CD1c-positive myeloid dendritic cell (primary cell): ENCODE results near the gene TMEM130.

ENCODE experiments used
- DNase-seq: peaks from one replicate; pipeline ENCODE4 v3.0.0-alpha.2; 2016; ENCODE audit errors: extremely low spot score

TMEM130 gene, protein sequence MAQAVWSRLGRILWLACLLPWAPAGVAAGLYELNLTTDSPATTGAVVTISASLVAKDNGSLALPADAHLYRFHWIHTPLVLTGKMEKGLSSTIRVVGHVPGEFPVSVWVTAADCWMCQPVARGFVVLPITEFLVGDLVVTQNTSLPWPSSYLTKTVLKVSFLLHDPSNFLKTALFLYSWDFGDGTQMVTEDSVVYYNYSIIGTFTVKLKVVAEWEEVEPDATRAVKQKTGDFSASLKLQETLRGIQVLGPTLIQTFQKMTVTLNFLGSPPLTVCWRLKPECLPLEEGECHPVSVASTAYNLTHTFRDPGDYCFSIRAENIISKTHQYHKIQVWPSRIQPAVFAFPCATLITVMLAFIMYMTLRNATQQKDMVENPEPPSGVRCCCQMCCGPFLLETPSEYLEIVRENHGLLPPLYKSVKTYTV

DNA sequence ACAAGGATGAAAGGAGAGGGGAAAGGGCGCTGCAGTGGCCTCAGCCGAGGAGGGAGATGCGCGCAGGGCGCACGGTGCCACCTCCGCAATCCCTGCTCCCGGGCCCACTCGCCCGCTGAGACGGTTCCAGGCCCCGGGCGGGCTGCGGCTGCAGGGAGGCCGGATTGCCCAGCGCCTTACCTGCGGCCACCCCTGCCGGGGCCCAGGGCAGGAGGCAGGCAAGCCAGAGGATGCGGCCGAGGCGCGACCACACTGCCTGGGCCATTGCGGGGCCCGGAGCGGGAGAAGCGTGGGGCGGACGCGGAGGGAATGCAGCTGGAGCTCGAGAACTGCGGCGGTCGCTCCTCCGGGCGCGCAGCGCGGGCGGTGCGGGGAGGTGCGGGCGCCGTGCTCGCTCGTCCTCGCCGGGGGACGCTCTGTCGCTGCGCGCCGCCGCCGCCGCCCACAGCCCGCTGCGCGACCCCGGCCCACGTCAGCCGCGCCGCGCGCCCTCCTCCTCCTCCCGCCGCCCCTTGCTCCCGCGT is at the start of gene TMEM130:
TSS of gene TMEM130 (minus strand) at position 418 of the 524 bp plus-strand sequence. CDS start at position 265, 153 bp downstream.
- DNase-seq = peak; percentile 3

GRCh38 chr7:98917331-98917730 is 47.5 kb upstream of the TMEM130 start:
- DNase-seq = no peak

DNA sequence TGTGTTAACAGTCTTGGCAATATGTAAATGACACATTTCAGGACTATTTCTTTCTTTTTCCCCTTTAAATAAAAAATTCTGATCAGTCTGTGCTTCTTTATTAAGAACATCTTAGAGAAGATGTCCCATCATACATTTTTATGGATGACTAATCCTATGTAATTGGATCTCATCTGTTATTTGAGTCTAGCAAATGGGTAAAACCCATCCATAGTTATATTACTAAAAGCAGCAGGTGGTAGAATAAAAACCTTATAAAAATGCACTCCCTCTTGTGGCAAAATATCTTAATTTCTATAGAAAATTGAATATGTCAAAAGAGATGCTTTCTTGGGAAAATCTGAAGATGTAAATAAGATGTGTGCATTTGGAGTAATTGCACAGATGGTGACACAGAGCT is 43.8 kb upstream of the TMEM130 start:
- DNase-seq = no peak

DNA sequence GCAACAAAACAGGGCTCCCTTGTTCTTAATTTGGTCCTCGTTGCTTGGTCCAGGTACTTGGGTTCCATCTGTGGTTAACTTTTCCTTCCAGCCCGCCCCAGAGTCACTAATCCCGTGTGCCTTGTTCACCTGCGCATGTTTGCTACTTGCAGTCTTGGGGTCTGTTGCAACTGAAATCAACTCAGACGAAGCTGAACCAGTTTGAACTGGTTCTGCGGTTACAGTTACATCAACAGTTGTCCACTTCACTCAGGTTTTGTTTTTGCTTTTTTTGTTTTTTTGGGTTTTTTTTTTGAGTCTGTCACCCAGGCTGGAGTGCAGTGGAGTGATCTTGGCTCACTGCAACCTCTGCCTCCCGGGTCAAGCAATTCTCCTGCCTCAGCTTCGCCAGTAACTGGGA is 43.2 kb upstream of the TMEM130 start:
- no peak for DNase-seq

DNA sequence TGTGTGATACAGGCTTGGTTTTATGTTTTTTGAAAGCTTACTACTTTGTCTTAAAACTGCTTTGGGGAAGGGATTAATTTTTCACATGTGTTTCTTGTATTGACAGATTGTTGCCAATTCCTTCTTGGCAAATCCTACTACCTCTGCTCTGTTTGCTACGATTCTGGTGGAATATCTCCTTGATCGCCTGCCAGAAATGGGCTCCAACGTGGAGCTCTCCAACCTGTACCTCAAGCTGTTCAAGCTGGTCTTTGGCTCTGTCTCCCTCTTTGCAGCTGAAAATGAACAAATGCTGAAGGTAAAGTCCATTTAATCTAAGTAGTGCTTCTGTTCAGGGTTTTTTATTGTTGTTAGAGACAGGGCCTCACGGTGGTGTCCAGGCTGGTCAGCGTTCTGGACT is 42.1 kb upstream of the TMEM130 start:
- DNase-seq = no peak

DNA sequence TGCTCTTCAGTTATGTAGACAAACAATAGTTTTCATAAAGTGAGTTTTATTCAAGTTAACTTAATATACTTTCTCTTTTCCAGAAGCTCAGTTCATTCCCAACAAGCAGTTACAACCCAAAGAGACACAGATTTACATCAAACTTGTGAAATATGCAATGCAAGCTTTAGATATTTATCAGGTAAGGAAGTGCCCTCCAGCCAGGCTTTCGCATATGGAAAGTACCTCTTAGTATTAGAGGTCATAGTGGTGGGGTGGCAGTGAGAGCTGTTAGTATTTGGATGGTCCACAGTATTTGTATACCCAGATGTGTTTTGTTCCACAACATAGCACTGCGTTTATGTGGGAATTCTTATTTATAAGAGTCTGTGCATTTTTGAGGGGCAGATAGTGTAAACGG is 40.6 kb upstream of the TMEM130 start:
- no peak for DNase-seq

DNA sequence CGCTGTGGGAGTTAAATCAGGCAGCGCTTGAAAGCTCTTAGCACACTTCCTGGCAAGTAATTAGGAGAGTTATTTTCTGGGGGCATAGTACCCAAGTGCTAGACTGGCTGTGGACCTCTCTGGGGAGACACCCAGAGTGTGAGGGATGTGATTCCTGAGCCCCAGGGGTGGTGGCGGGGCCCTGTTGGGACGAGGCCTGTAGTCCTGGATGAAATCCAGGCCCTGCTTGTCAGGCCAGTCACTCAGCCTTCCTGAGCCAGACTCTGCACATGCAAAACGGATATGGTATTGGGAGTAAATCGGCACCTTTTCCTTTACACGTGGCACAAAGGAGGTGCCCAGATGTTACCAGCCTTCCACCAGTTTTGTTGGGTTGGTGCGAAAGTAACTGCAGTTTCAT is 39.7 kb upstream of the TMEM130 start:
- no peak for DNase-seq

DNA sequence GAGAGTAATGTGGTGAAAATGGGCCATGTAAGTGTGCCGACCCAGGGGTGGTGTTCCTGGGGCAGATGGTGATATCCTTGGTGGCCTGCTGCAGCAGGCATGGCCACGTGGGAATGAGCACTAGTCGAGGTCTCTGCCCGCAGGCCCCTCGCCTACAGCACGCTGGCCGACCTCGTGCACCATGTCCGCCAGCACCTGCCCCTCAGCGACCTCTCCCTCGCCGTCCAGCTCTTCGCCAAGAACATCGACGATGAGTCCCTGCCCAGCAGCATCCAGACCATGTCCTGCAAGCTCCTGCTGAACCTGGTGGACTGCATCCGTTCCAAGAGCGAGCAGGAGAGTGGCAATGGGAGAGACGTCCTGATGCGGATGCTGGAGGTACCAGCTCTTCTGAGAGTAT is 38.8 kb upstream of the TMEM130 start:
- DNase-seq = no peak

- DNase-seq = no peak
These were observed 37.8 kb upstream of the TMEM130 start for GRCh38 chr7:98907570-98907969.

- no peak for DNase-seq
These were observed 33.4 kb upstream of the TMEM130 start for GRCh38 chr7:98903246-98903645.

- no peak for DNase-seq
These were observed 32.7 kb upstream of the TMEM130 start for GRCh38 chr7:98902523-98902922.

GRCh38 chr7:98900815-98901214 is 31.0 kb upstream of the TMEM130 start:
- DNase-seq = no peak

DNA sequence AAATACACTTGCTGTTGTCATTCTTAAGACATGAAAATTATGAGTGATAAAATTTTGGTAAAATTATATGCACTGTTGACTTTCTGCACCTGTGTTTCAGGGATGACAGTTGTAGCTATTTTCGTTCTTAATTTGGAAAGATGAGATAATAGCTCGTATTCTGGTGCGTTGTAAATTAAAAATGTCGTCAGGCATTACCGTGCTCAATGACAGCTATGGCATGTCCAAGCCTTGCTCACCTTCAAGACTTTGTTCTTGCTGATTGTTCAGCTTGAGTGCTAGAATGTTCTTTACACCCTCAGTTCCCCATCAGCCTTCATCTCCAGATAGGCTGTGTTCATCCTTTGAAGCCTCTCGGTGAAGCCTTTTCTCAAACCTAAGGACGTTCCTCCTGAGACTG is 30.0 kb upstream of the TMEM130 start:
- DNase-seq = no peak

DNA sequence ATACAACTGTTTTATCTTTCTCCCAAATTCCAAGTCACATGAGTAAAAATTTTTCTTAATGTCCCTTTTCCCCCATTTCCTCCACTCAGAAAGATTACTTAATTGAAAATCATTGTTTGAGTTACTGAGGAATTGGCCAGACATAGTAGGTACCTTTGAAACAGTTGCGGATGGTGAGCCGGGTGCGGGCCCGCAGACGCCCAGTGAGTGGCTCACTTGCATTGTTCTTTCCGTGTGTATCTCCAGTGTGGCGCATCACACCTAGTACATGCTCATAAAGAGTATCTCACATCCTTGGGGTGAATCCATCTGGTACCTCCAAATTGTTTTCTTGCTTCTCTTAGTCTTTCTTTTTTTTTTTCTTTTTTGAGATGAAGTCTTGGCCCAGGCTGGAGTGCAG is 22.8 kb upstream of the TMEM130 start:
- DNase-seq = no peak

DNA sequence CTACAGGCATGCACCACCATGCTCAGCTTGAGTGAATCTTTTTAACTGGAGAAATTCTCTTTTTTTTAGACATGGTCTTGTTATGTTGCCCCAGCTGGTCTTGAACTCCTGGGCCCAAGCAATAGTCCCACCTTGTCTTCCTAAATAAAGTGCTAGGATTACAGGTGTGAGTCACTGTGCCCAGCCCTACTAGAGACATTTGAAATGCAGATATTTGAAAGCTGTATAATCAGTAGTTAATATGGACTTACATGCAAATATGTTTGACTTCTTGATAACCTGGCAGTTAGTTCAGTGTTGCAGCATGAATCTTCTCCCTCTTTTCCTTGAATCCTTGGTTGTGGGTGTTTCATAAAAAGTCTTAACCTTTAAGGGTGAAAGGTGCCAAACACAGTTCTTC is 17.2 kb upstream of the TMEM130 start:
- DNase-seq = no peak

GRCh38 chr7:98884416-98884815 is 14.6 kb upstream of the TMEM130 start:
- no peak for DNase-seq

GRCh38 chr7:98881561-98882315 is 11.9 kb upstream of the TMEM130 start:
- DNase-seq = no peak

- no peak for DNase-seq
These were observed 10.7 kb upstream of the TMEM130 start for GRCh38 chr7:98880485-98880884.

- no peak for DNase-seq
These were observed 10.1 kb upstream of the TMEM130 start for GRCh38 chr7:98879979-98880315.

DNA sequence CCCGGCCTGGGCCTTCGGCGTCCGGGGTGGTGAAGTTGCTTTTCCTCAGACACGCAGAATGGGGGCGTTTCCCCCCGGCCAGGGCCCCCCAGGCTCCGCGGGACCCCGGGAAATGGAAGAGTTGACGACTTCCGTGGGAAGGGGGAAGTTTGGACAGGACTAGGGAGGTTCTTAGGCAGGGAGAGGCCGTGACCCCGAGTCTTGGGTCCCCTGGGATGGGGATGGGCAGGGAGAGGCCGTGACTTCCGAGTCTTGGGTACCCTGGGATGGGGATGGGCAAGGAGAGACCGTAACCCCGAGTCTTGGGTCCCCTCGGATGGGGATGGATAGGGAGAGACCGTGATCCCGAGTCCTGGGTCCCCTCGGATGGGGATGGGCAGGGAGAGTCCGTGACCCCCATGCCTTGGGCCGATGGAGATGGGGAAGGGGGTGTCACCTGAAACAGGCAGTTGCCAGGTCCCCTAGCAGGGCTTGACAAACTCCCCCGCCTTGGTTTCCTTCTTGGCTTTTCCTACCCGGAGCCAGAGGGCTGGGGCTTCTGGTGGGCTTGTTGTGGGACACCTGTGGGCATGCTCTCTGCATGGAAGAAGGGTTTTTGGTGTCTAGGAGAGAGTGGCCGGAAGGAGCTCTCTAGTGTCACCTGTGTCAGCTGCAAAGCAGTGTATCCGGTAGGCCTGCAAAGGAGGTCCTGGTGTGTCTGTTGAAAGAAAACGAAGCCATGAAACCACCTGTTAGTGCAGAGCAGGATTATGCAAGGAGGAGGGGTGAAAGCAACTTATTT is 9.6 kb upstream of the TMEM130 start:
- peak; percentile 25 for DNase-seq

DNA sequence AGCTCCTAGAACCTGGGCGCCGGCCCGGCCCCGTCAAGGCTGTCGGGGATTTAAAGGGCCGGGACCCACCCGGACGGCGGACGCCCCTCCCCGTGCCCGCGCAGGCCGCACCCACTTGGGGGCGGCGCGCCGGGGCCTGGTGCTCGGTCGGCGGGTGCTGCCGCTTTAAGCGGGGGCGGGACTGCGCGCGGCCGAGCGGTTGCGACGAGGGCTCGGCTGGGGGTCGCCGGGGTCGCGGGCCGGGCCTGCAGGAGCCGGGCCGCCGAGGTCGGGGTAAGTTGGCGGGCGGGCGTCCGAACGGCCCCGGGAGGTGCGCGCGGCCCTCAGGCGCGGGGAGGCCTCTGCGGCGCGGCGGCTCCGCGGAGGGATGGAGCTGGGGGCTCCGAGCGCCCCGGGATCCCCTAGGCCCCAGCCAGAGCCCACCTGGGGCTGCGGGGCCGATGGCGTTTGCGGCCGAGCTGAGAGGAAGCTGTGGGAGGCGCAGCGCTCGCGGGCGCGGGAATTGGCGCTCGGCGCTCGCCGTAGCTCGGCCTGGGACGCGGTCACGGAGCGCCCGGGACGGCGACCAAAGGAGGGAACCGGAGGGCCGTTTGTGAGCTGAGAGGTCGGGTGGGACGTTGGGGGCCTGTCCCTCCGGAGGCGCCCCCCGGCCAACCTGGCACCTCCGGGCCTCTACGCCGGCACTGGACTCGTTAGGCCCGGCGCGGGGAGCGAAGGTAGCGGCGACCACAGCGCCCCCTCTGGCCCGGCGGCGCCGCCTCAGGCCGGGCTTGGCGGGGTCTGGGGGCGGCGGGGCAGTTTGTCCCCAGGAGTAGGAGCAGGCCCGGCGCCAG is 8.8 kb upstream of the TMEM130 start, which contains the start of gene TRRAP:
TSS of gene TRRAP (plus strand) at position 168 of the 833 bp plus-strand sequence. CDS start 2,619 bp downstream, outside the sequence.
- DNase-seq = peak; percentile 72
